Activated CD8-positive, alpha-beta T cell treated with anti-CD3 and anti-CD28 coated beads for 36 hours (primary cell): ENCODE data around the gene LRRC2. TPM values are rescaled to one million over a fixed set of nuclear protein-coding genes. Genes with fewer than 3 reads are reported as not detected.
"Not testable (repeated sequence)": the region's sequence is repeated elsewhere in the genome, so short reads cannot be mapped to it uniquely, and the experiment has no call there.

Source experiments
- ATAC-seq: fragments of 200-7000 bp; cut with Tn5 transposase; one replicate; pipeline ENCODE4 v1.10.0; 2021; ENCODE audit warnings: mild to moderate bottlenecking, moderate library complexity
- CTCF ChIA-PET: fragments of 350-600 bp; sonication (Branson Sonifier 250); formaldehyde crosslinking; loops from one replicate; lab custom pipeline; 2021; ENCODE audit warnings: antibody characterized with exemption; lab: Charles Lee
- POLR2A ChIA-PET: fragments of 350-600 bp; sonication (Branson Sonifier 250); formaldehyde crosslinking; loops from one replicate; lab custom pipeline; 2021; ENCODE audit warnings: antibody characterized with exemption; lab: Charles Lee
- DNase-seq: peaks from one replicate; pipeline ENCODE4 v3.0.0-alpha.2; 2020
- H3K27ac Mint-ChIP-seq: one replicate; pipeline ENCODE4 v1.8.0; 2021; ENCODE audit warnings: mild to moderate bottlenecking, mixed read lengths
- H3K27me3 Mint-ChIP-seq: one replicate; pipeline ENCODE4 v1.8.0; 2021; ENCODE audit warnings: mixed read lengths
- H3K36me3 Mint-ChIP-seq: one replicate; pipeline ENCODE4 v1.8.0; 2021; ENCODE audit warnings: low read depth, mixed read lengths
- H3K4me1 Mint-ChIP-seq: one replicate; pipeline ENCODE4 v1.8.0; 2021; ENCODE audit warnings: low read depth, mixed read lengths
- H3K4me3 Mint-ChIP-seq: one replicate; pipeline ENCODE4 v1.8.0; 2021; ENCODE audit warnings: mild to moderate bottlenecking, moderate library complexity, mixed read lengths
- H3K9me3 Mint-ChIP-seq: one replicate; pipeline ENCODE4 v1.8.0; 2021; ENCODE audit warnings: mixed read lengths
- CTCF ChIP-seq: fragments of 200-600 bp; IDR thresholded peaks from one replicate; pipeline ENCODE4 v1.8.0; 2022; ENCODE audit warnings: antibody characterized with exemption, mild to moderate bottlenecking
- intact Hi-C: fragments of 100-400 bp; cut with micrococcal nuclease; formaldehyde crosslinking; loops from one replicate; pipeline ENCODE4 v1.10.0; 2022
- total RNA-seq, 2 experiments: library from RNA; stranded (reverse); gene quantifications; one replicate each; pipeline ENCODE4 v1.2.3, GENCODE V29; 2021

Gene LRRC2
- total RNA-seq, 2 experiments from 2014 or later, result not detected

DNA sequence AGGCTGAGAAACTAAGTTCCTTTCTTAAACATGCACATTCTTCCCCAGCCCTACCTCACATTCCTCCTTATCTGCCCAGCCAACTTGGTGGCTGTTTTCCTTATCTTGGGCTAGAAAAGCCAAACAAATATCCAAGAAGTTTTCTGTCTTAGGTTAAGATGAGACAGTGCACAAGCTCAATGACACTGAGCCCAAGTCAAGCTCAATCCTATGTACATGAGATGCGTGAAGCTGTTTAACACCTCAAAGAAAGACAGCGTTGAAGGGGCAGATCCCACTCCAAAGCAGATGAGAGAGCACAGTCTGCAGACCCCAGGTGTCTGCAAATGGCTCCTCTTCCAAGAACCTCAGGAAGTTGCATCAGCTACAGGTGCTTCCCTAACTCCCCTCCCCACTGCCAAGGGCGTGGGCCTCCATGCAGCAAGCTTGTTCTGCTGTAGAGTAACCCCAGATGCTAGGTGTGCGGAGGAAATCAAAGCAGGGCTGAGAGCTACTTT is 16.6 kb downstream of the LRRC2 start:
- POLR2A ChIA-PET, result interaction anchor here (1.5 kb wide), 1 partner anchor 10 kb away, joined by 4 read pairs; no protein-coding TSS in a partner anchor

DNA sequence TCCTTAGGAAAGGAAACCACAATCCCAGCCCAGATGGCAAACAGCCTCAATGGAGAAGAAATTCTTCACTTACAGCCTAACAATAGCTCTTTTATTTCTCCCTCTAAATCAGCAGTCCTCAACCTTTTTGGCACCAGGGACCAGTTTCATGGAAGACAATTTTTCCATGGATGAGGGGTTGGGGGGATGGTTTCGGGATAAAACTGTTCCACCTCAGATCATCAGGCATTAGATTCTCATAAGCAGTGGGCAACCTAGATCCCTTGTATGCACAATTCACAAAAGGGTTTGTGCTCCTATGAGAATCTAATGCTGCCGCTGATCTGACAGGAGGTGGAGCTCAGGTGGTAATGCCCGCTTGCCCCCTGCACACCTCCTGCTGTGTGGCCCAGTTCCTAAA is 17.5 kb downstream of the LRRC2 start:
- ATAC-seq, H3K27ac Mint-ChIP-seq, H3K9me3 Mint-ChIP-seq, H3K27me3 Mint-ChIP-seq, H3K4me3 Mint-ChIP-seq, DNase-seq, intact Hi-C loops, H3K36me3 Mint-ChIP-seq: not testable (repeated sequence)
- peaks cover 19% of the 10 kb centered on the region for H3K4me1 Mint-ChIP-seq
- POLR2A ChIA-PET, result interaction anchor here (1.5 kb wide), 1 partner anchor 10 kb away, joined by 4 read pairs; no protein-coding TSS in a partner anchor
- CTCF ChIA-PET, result interaction anchor here (1.0 to 4.8 kb wide), 4 partner anchors 10 to 59 kb away, joined by 3 to 40 read pairs (median 4); no protein-coding TSS in a partner anchor

More for the DNA sequence above, 16.6 kb downstream of the LRRC2 start:
- Mint-ChIP-seq H3K27ac (peak overlapping the region; percentile 40), H3K4me1 (peaks cover 19% of the 10 kb centered on the region), H3K27me3 (no peaks in the 10 kb centered on the region), H3K4me3 (no peak overlapping the region), H3K9me3 (no peaks in the 10 kb centered on the region), H3K36me3 (no peaks in the 10 kb centered on the region)
- DNase-seq (no peak), ATAC-seq (peak; percentile 30)
- TF ChIP-seq CTCF, result no peak
- CTCF ChIA-PET, result interaction anchor here (1.0 to 4.8 kb wide), 3 partner anchors 9 to 60 kb away, joined by 3 to 40 read pairs (median 6); no protein-coding TSS in a partner anchor
- intact Hi-C loops, result no loop called here

GRCh38 chr3:46546896-46547440 is 19.1 kb downstream of the LRRC2 start:
- no peak for DNase-seq
- H3K4me3 Mint-ChIP-seq, result no peak overlapping the region
- no peaks in the 10 kb centered on the region for H3K36me3 Mint-ChIP-seq
- TF ChIP-seq CTCF, result no peak
- H3K27me3 Mint-ChIP-seq, result no peaks in the 10 kb centered on the region
- ATAC-seq, result no peak
- intact Hi-C loops, result no loop called here
- H3K4me1 Mint-ChIP-seq, result peaks cover 23% of the 10 kb centered on the region
- H3K9me3 Mint-ChIP-seq, result no peaks in the 10 kb centered on the region
- no peak overlapping the region for H3K27ac Mint-ChIP-seq
- POLR2A ChIA-PET, result no interaction called here
- CTCF ChIA-PET, result interaction anchor here (1.1 to 4.8 kb wide), 3 partner anchors 58 to 83 kb away, joined by 4 to 40 read pairs (median 11); no protein-coding TSS in a partner anchor

DNA sequence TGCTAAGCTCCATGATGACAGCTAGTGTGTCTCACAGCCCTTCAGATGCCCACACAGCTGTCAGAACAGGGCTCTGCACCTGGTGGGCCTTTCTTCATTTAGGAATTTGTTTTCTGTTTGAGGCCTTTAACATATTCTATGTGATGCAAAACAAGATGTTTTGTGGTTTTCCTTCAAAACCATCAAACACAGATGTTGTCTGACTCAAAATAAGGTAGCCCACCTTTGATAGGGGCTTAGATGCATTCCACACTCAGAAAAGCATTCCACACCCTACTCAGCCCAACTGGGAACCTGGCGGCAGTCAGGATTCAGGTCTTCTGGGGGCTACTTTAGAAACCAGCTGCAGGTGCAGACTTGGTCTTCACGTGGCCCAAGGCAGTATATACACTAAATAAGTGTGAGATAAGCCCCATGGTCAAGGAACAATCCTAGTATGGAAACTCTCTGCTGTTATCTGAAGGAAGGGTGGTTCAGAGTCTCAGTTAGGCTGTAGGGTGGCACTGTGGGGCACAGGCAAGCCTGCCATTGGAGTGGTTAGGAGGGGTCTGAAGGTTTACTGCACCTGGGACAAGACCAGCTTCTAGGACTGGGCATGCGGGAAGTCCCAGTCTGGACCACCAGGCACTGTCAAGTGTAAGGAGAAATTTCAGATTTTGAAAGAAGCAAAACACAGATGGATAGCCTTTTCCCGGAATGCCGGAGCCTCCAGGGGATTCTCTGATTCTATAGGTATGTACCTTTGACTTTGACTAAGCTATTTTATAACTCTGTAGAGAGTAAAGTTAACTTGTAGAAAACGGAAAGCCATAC is 20.1 kb downstream of the LRRC2 start:
- ATAC-seq (no peak), DNase-seq (no peak)
- no peak overlapping the region for H3K4me3 Mint-ChIP-seq
- no peak for TF ChIP-seq CTCF
- no peaks in the 10 kb centered on the region for H3K9me3 Mint-ChIP-seq
- H3K4me1 Mint-ChIP-seq, result peaks cover 24% of the 10 kb centered on the region
- intact Hi-C loops, result no loop called here
- POLR2A ChIA-PET, result no interaction called here
- H3K27ac Mint-ChIP-seq, result no peak overlapping the region
- H3K36me3 Mint-ChIP-seq, result no peaks in the 10 kb centered on the region
- CTCF ChIA-PET, result interaction anchor here (1.1 to 2.2 kb wide), 2 partner anchors 57 to 84 kb away, joined by 4 to 11 read pairs; no protein-coding TSS in a partner anchor
- no peaks in the 10 kb centered on the region for H3K27me3 Mint-ChIP-seq

GRCh38 chr3:46544771-46545503 is 21.2 kb downstream of the LRRC2 start:
- Mint-ChIP-seq H3K27ac (no peak overlapping the region), H3K27me3 (no peaks in the 10 kb centered on the region), H3K4me3 (no peak overlapping the region), H3K4me1 (peaks cover 24% of the 10 kb centered on the region), H3K9me3 (peaks cover under 1% of the 10 kb centered on the region), H3K36me3 (no peaks in the 10 kb centered on the region)
- ATAC-seq, result no peak
- ChIA-PET CTCF (interaction anchor here (2.2 kb wide), 1 partner anchor 56 kb away, joined by 11 read pairs; no protein-coding TSS in a partner anchor), POLR2A (no interaction called here)
- intact Hi-C loops, result no loop called here
- no peak for DNase-seq
- TF ChIP-seq CTCF, result no peak
